Epithelial cell of proximal tubule (primary cell): ENCODE measurements around the gene STARD10. TPM values are rescaled to one million over a fixed set of nuclear protein-coding genes. Genes with fewer than 3 reads are reported as not detected.

Experiments
- DNase-seq: peaks from one replicate; pipeline ENCODE4 v3.0.0-alpha.2; 2011; ENCODE audit warnings: low read depth
- H3K4me3 ChIP-seq: 2 replicates; pipeline ENCODE4 v1.5.1; 2011; ENCODE audit warnings: low read depth, mild to moderate bottlenecking, low read length
- CTCF ChIP-seq: conservative IDR thresholded peaks from 2 replicates; pipeline ENCODE4 v1.5.1; 2012; ENCODE audit warnings: low read depth, mild to moderate bottlenecking, low read length
- total RNA-seq: library from RNA; depleted of rRNA; stranded (reverse); fragments of >200 nt; gene quantifications from 2 replicates; pipeline ENCODE4 v1.2.3, GENCODE V29; 2015

Gene STARD10
- total RNA-seq, 1 donor from 2014 or later = 54.8 TPM

- no peak for TF ChIP-seq CTCF
- no peak overlapping the region for H3K4me3 ChIP-seq
- DNase-seq = no peak
Measured at GRCh38 chr11:72707032-72707431, 86.8 kb downstream of the STARD10 start.

- no peak overlapping the region for H3K4me3 ChIP-seq
- no peak for DNase-seq
- no peak for TF ChIP-seq CTCF
Measured at GRCh38 chr11:72706579-72706978, 87.3 kb downstream of the STARD10 start.

- DNase-seq = no peak
- H3K4me3 ChIP-seq = no peak overlapping the region
- no peak for TF ChIP-seq CTCF
Measured at GRCh38 chr11:72705442-72706365, 88.1 kb downstream of the STARD10 start.

- no peak for TF ChIP-seq CTCF
Measured at GRCh38 chr11:72704783-72705265, 89.0 kb downstream of the STARD10 start.

More at GRCh38 chr11:72704783-72705265, 89.0 kb downstream of the STARD10 start:
- DNase-seq = no peak
- no peak overlapping the region for H3K4me3 ChIP-seq

Other genes starting within 250 kb of the STARD10 start
- gene PDE2A, start 119.6 kb downstream of the STARD10 start, total RNA-seq = 0.36 and 0.69 TPM in 2 replicates
- 56.2 and 60.2 TPM in 2 replicates for gene ARAP1, start 41.6 kb downstream of the STARD10 start, total RNA-seq
- 7.3 and 40.1 TPM in 2 replicates for gene ATG16L2, start 20.4 kb upstream of the STARD10 start, total RNA-seq